IMR-90 (cell line): ENCODE data around the gene AADACL4. TPM values are rescaled to one million over a fixed set of nuclear protein-coding genes. Genes with fewer than 3 reads are reported as not detected.

Source experiments
- ATAC-seq: fragments of 200-7000 bp; cut with Tn5 transposase; 2 replicates; pipeline ENCODE4 v1.9.1; 2020; ENCODE audit warnings: low read depth, mild to moderate bottlenecking, moderate library complexity
- BruUV-seq: library from RNA; stranded (reverse); fragments of 400-500 nt; replicated peaks from 2 replicates; lab custom pipeline; 2021; lab: Mats Ljungman, UMichigan
- CTCF ChIA-PET: fragments of 300-600 bp; formaldehyde crosslinking; extraction: SDS; loops from one replicate; lab custom pipeline; 2021; ENCODE audit warnings: antibody characterized with exemption; lab: Yijun Ruan, JAX
- POLR2A ChIA-PET: fragments of 300-600 bp; sonication (Branson Sonifier 250); formaldehyde crosslinking; loops from one replicate; lab custom pipeline; 2022; ENCODE audit warnings: antibody characterized with exemption; ENCODE audit not compliant: unreplicated experiment; lab: Charles Lee
- DNase-seq: peaks from one replicate; pipeline ENCODE4 v3.0.0; 2013
- H2AFZ ChIP-seq: replicated peaks from 2 replicates; pipeline ENCODE3; 2013; ENCODE audit warnings: low read length, mild to moderate bottlenecking; ENCODE audit not compliant: poor library complexity
- H2AK5ac ChIP-seq: 2 replicates; pipeline ENCODE4 v1.6.1; 2013; ENCODE audit warnings: low read depth, low read length, inconsistent platforms
- H2AK9ac ChIP-seq: replicated peaks from 2 replicates; pipeline ENCODE3; 2013; ENCODE audit warnings: mild to moderate bottlenecking, low read depth, low read length, moderate library complexity; ENCODE audit not compliant: poor library complexity
- H2BK120ac ChIP-seq: 2 replicates; pipeline ENCODE4 v1.6.1; 2013; ENCODE audit warnings: low read depth, low read length, inconsistent platforms
- H2BK15ac ChIP-seq: 3 replicates; pipeline ENCODE4 v1.6.1; 2013; ENCODE audit warnings: low read depth, low read length, inconsistent platforms
- H2BK20ac ChIP-seq: 2 replicates; pipeline ENCODE4 v1.6.1; 2013; ENCODE audit warnings: low read depth, mild to moderate bottlenecking, inconsistent platforms, low read length, moderate library complexity
- H2BK5ac ChIP-seq: 2 replicates; pipeline ENCODE4 v1.6.1; 2013; ENCODE audit warnings: mild to moderate bottlenecking, low read depth, low read length, inconsistent platforms; ENCODE audit not compliant: poor library complexity, severe bottlenecking
- H3K14ac ChIP-seq: replicated peaks from 2 replicates; pipeline ENCODE4 v1.6.1; 2013; ENCODE audit warnings: low read depth, low read length, inconsistent platforms
- H3K18ac ChIP-seq: 2 replicates; pipeline ENCODE4 v1.6.1; 2013; ENCODE audit warnings: low read depth, low read length, control low read depth
- H3K23ac ChIP-seq: 2 replicates; pipeline ENCODE4 v1.6.1; 2013; ENCODE audit warnings: low read depth, low read length, inconsistent platforms
- H3K27ac ChIP-seq: 2 replicates; pipeline ENCODE4 v1.5.1; 2013; ENCODE audit warnings: mild to moderate bottlenecking, control low read depth, low read length; ENCODE audit not compliant: insufficient read depth
- H3K27me3 ChIP-seq: 2 replicates; pipeline ENCODE4 v1.6.1; 2013; ENCODE audit warnings: low read length; ENCODE audit not compliant: control insufficient read depth, insufficient read depth
- H3K36me3 ChIP-seq: 2 replicates; pipeline ENCODE4 v1.6.1; 2013; ENCODE audit warnings: low read length, mixed read lengths; ENCODE audit not compliant: control insufficient read depth, insufficient read depth
- H3K4ac ChIP-seq: 2 replicates; pipeline ENCODE4 v1.6.1; 2013; ENCODE audit warnings: low read depth, low read length, inconsistent platforms
- H3K4me1 ChIP-seq: 2 replicates; pipeline ENCODE4 v1.6.1; 2013; ENCODE audit warnings: low read length, mixed read lengths; ENCODE audit not compliant: control insufficient read depth, insufficient read depth
- H3K4me2 ChIP-seq: 2 replicates; pipeline ENCODE4 v1.6.1; 2013; ENCODE audit warnings: low read depth, mild to moderate bottlenecking, control low read depth, low read length, moderate library complexity
- H3K4me3 ChIP-seq: 2 replicates; pipeline ENCODE4 v1.5.1; 2013; ENCODE audit warnings: low read depth, mild to moderate bottlenecking, control low read depth, low read length, moderate library complexity; ENCODE audit not compliant: insufficient read depth
- H3K56ac ChIP-seq: 2 replicates; pipeline ENCODE4 v1.6.1; 2013; ENCODE audit warnings: low read length, inconsistent platforms; ENCODE audit not compliant: insufficient read depth; ENCODE audit errors: extremely low read depth
- H3K79me1 ChIP-seq, 2 experiments: 2 replicates each; pipeline ENCODE4 v1.6.1; 2013; ENCODE audit warnings: low read length in 2 of 2, inconsistent platforms in 1 of 2, low read depth in 1 of 2
- H3K9ac ChIP-seq: 2 replicates; pipeline ENCODE4 v1.6.1; 2013; ENCODE audit warnings: low read depth, low read length, control low read depth
- H3K9me1 ChIP-seq: 2 replicates; pipeline ENCODE4 v1.6.1; 2013; ENCODE audit warnings: low read length, inconsistent platforms; ENCODE audit not compliant: insufficient read depth
- H3K9me3 ChIP-seq: 2 replicates; pipeline ENCODE4 v1.6.1; 2013; ENCODE audit warnings: low read length; ENCODE audit not compliant: control insufficient read depth, insufficient read depth
- H4K20me1 ChIP-seq: 2 replicates; pipeline ENCODE4 v1.6.1; 2013; ENCODE audit warnings: low read length, inconsistent platforms; ENCODE audit not compliant: insufficient read depth
- H4K5ac ChIP-seq: 2 replicates; pipeline ENCODE4 v1.6.1; 2013; ENCODE audit warnings: mild to moderate bottlenecking, low read depth, low read length, control low read depth
- H4K8ac ChIP-seq, 2 experiments: 2 replicates each; pipeline ENCODE4 v1.6.1; 2013; ENCODE audit warnings: low read depth in 2 of 2, low read length in 2 of 2, control low read depth in 1 of 2, inconsistent platforms in 1 of 2
- H4K91ac ChIP-seq: 2 replicates; pipeline ENCODE4 v1.6.1; 2013; ENCODE audit warnings: low read depth, low read length, inconsistent platforms; ENCODE audit not compliant: insufficient read depth
- BHLHE40 ChIP-seq: fragments of 150-350 bp; IDR thresholded peaks from 2 replicates; pipeline ENCODE4 v1.6.1; 2016; ENCODE audit warnings: mild to moderate bottlenecking, low read depth, low read length
- CEBPB ChIP-seq: IDR thresholded peaks from 2 replicates; pipeline ENCODE4 v1.6.1; 2012; ENCODE audit warnings: low read depth, low read length, improper control_type of control experiment
- CHD1 ChIP-seq: IDR thresholded peaks from 2 replicates; pipeline ENCODE4 v1.6.1; 2012; ENCODE audit warnings: low read depth, low read length, improper control_type of control experiment
- CTCF ChIP-seq: conservative IDR thresholded peaks from 2 replicates; pipeline ENCODE4 v1.5.1; 2012; ENCODE audit warnings: mild to moderate bottlenecking, low read depth, low read length, improper control_type of control experiment
- ELK1 ChIP-seq: fragments of 150-350 bp; IDR thresholded peaks from 2 replicates; pipeline ENCODE4 v1.6.1; 2016; ENCODE audit warnings: low read depth, mild to moderate bottlenecking, low read length, moderate library complexity, borderline replicate concordance
- FOS ChIP-seq: fragments of 150-350 bp; IDR thresholded peaks from 2 replicates; pipeline ENCODE4 v1.6.1; 2016; ENCODE audit warnings: low read depth, low read length
- MAFK ChIP-seq: IDR thresholded peaks from 2 replicates; pipeline ENCODE4 v1.6.1; 2012; ENCODE audit warnings: low read depth, low read length, improper control_type of control experiment
- MAZ ChIP-seq: IDR thresholded peaks from 2 replicates; pipeline ENCODE4 v1.6.1; 2012; ENCODE audit warnings: low read depth, mild to moderate bottlenecking, low read length, improper control_type of control experiment, moderate library complexity, borderline replicate concordance
- NFE2L2 ChIP-seq: fragments of 150-350 bp; IDR thresholded peaks from 2 replicates; pipeline ENCODE4 v1.6.1; 2016; ENCODE audit warnings: low read depth, mild to moderate bottlenecking, low read length
- POLR2A ChIP-seq: IDR thresholded peaks from 2 replicates; pipeline ENCODE4 v1.6.1; 2012; ENCODE audit warnings: mild to moderate bottlenecking, low read depth, low read length
- RAD21 ChIP-seq: IDR thresholded peaks from 2 replicates; pipeline ENCODE4 v1.6.1; 2012; ENCODE audit warnings: low read length, improper control_type of control experiment
- SMC3 ChIP-seq: fragments of 150-350 bp; IDR thresholded peaks from 2 replicates; pipeline ENCODE4 v1.6.1; 2016; ENCODE audit warnings: low read depth, mild to moderate bottlenecking, antibody characterized with exemption, low read length, moderate library complexity
- USF2 ChIP-seq: fragments of 150-350 bp; IDR thresholded peaks from 2 replicates; pipeline ENCODE4 v1.6.1; 2017; ENCODE audit warnings: mild to moderate bottlenecking, antibody characterized with exemption, low read length, low read depth
- WGBS, 2 experiments: methylation state at CpG; one replicate each; pipeline versions ENCODE4 v1.1.5 to v1.1.7; 2013; ENCODE audit warnings: missing lambda C conversion rate in 2 of 2; ENCODE audit not compliant: insufficient read length in 1 of 2; ENCODE audit errors: extremely low coverage in 2 of 2; 5-methylcytosine and 5-hydroxymethylcytosine counted together
- dilution Hi-C: fragments of 300-500 bp; cut with HindIII; formaldehyde crosslinking; loops from one replicate; pipeline ENCODE4 v1.14.3; 2018; ENCODE audit warnings: low sequenced_read_pairs; ENCODE audit not compliant: unreplicated experiment
- in situ Hi-C: fragments of 300-500 bp; cut with MboI; formaldehyde crosslinking; loops from 3 replicates; pipeline ENCODE4 v1.14.3; 2019; ENCODE audit warnings: low sequenced_read_pairs, inconsistent platforms, mixed read lengths
- intact Hi-C: fragments of 100-400 bp; cut with micrococcal nuclease; formaldehyde crosslinking; loops from 2 replicates; pipeline ENCODE4 v1.10.0; 2022
- polyA plus RNA-seq, 3 experiments: library from polyadenylated mRNA; depleted of rRNA; stranded (reverse); fragments of >200 nt; gene quantifications; 2 replicates each; pipeline ENCODE4 v1.2.3, GENCODE V29; 2012; ENCODE audit warnings: low replicate concordance in 1 of 3
- total RNA-seq: library from RNA; depleted of rRNA; stranded (reverse); fragments of >200 nt; gene quantifications from 2 replicates; pipeline ENCODE4 v1.2.3, GENCODE V29; 2012

The AADACL4 gene
- total and polyA plus RNA-seq, 2 of the 4 experiments (the other 2 are of a cell fraction), result not detected

GRCh38 chr1:12644829-12645228 lies 944 bp downstream of the AADACL4 start:
- intact Hi-C loops, result no loop called here
- H2BK15ac ChIP-seq, result no peak overlapping the region
- H3K23ac ChIP-seq, result no peak overlapping the region
- H2BK20ac ChIP-seq, result no peak overlapping the region
- H3K14ac ChIP-seq, result no peak overlapping the region
- POLR2A ChIA-PET, result no interaction called here
- H4K91ac ChIP-seq, result no peak overlapping the region
- no peaks in the 10 kb centered on the region for H3K36me3 ChIP-seq
- H3K4ac ChIP-seq, result no peak overlapping the region
- ATAC-seq (no peak), DNase-seq (no peak)
- no peak overlapping the region for H3K9ac ChIP-seq
- TF ChIP-seq ELK1, result no peak
- TF ChIP-seq NFE2L2, result no peak
- TF ChIP-seq BHLHE40, result no peak
- TF ChIP-seq MAZ, result no peak
- no peak for TF ChIP-seq RAD21
- TF ChIP-seq CTCF, result no peak
- no peak for TF ChIP-seq SMC3
- TF ChIP-seq CHD1, result no peak
- no peak for TF ChIP-seq MAFK
- no peak for TF ChIP-seq USF2
- TF ChIP-seq FOS, result no peak
- TF ChIP-seq POLR2A, result no peak
- no peak for TF ChIP-seq CEBPB
- in situ Hi-C loops, result no loop called here
- H3K4me3 ChIP-seq, result no peak overlapping the region
- peaks cover 7% of the 10 kb centered on the region for H3K9me3 ChIP-seq
- H2BK120ac ChIP-seq, result no peak overlapping the region
- H4K5ac ChIP-seq, result no peak overlapping the region
- BruUV-seq, result no TSS peak
- H3K27ac ChIP-seq, result no peak overlapping the region
- H2AK5ac ChIP-seq, result no peak overlapping the region
- H3K27me3 ChIP-seq, result peaks cover 30% of the 10 kb centered on the region
- peaks cover 4% of the 10 kb centered on the region; the same call in 1 of the 2 replicates for H3K4me1 ChIP-seq
- no peaks in the 10 kb centered on the region for H3K79me1 ChIP-seq
- 57 to 88% methylated on average over 1 to 2 of the region's 2 CpGs for WGBS, 2 experiments
- H4K20me1 ChIP-seq, result no peaks in the 10 kb centered on the region
- CTCF ChIA-PET, result no interaction called here
- H3K56ac ChIP-seq, result no peak overlapping the region
- no peak overlapping the region for H2BK5ac ChIP-seq
- no peak overlapping the region for H4K8ac ChIP-seq
- H3K4me2 ChIP-seq, result no peak overlapping the region
- dilution Hi-C loops, result no loop called here
- 0 out of 2 replicates have a peak, but pooled peaks cover 5% of the 10 kb centered on the region for H3K9me1 ChIP-seq
- no peak overlapping the region for H2AK9ac ChIP-seq
- H2AFZ ChIP-seq, result no peak overlapping the region
- H3K18ac ChIP-seq, result no peak overlapping the region
